Astrocyte of the spinal cord (primary cell): Measurements from ENCODE around the gene MMAB.
"Not testable (repeated sequence)": the region's sequence is repeated elsewhere in the genome, so short reads cannot be mapped to it uniquely, and the experiment has no call there.

Experiments
- DNase-seq: peaks from one replicate; pipeline ENCODE4 v3.0.0; 2011; ENCODE audit warnings: low read depth, low spot score
- H3K4me3 ChIP-seq: 2 replicates; pipeline ENCODE4 v1.5.1; 2011; ENCODE audit warnings: low read depth, mild to moderate bottlenecking, low read length, moderate library complexity
- CTCF ChIP-seq: IDR thresholded peaks from 2 replicates; pipeline ENCODE4 v1.5.1; 2012; ENCODE audit warnings: low read depth, mild to moderate bottlenecking, low read length, inconsistent platforms
- in situ Hi-C: cut with HindIII; loops from 2 replicates; pipeline ENCODE4 v1.10.0; 2017; ENCODE audit warnings: low sequenced_read_pairs

The MMAB gene

DNA sequence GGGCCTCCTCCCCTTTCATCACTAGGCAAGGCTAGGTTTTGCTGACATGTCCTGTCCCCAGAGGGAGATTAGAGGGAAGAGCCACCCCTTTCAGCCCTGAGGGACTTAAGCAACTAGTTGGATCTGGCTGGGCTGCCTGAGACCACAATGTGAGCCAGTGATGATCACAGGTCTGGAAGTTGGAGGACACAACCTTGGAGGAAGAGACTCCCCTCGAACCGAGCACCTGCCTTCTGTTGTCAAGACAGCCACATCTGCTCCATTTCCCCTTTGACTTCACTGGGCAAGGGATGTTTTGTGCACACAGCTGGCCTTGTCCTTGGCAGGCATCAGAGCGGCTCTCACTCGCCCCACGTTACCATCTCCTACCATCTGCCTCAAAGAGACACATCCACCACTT is 31.7 kb upstream of the MMAB start:
- in situ Hi-C loops, result no loop called here
- H3K4me3 ChIP-seq, result no peak overlapping the region
- DNase-seq, result no peak
- TF ChIP-seq CTCF, result no peak

- no peak for TF ChIP-seq CTCF
- in situ Hi-C loops, result no loop called here
- H3K4me3 ChIP-seq, result no peak overlapping the region
- DNase-seq, result no peak
Observed at GRCh38 chr12:109604132-109604585, 30.9 kb upstream of the MMAB start.

- DNase-seq, in situ Hi-C loops, H3K4me3 ChIP-seq: not testable (repeated sequence)
Observed at GRCh38 chr12:109602132-109602531, 28.8 kb upstream of the MMAB start.

- DNase-seq, result no peak
- no peak for TF ChIP-seq CTCF
- in situ Hi-C loops, result no loop called here
- H3K4me3 ChIP-seq, result no peak overlapping the region
Observed at GRCh38 chr12:109601557-109601956, 28.3 kb upstream of the MMAB start.

DNA sequence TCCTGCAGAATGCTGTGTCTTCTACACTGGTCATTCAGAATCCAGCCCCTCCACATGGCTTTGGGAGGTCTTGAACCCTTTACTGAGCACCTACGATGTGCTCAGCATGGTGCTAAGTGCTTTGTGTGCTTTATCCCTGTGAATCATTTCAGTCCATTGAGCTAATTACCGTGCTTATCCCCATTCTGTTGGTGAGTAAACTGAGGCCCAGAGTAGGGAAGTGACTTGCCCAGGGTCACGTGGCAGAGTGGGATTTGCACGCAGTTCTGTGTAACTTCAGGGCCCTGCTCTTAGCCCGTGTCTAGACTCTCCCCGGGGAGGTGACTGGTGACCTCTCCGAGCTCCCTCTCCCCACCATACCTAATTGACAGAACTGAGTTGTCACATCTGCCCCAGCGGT is 27.7 kb upstream of the MMAB start:
- in situ Hi-C loops, result no loop called here
- no peak for DNase-seq
- no peak overlapping the region for H3K4me3 ChIP-seq
- no peak for TF ChIP-seq CTCF

DNA sequence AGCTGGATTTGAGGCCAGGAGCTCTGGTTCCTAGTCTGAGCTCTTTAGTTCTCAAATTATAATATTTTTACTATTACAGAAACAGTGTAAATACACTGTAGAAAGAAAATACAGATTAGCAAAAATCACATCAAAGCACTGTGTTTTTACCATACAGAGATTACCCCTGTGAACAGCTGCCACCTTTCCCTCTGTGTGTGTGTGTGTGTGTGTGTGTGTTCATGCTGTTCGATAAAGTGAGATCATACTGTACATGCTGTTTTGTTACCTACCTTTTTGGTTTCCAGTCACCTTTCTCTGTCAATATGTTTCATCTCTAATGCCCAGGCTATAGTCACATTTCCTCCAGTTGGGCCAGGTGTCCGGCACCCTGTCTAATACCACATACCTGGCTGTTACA is 27.2 kb upstream of the MMAB start:
- no peak overlapping the region for H3K4me3 ChIP-seq
- no peak for DNase-seq
- no peak for TF ChIP-seq CTCF
- in situ Hi-C loops, result no loop called here

DNA sequence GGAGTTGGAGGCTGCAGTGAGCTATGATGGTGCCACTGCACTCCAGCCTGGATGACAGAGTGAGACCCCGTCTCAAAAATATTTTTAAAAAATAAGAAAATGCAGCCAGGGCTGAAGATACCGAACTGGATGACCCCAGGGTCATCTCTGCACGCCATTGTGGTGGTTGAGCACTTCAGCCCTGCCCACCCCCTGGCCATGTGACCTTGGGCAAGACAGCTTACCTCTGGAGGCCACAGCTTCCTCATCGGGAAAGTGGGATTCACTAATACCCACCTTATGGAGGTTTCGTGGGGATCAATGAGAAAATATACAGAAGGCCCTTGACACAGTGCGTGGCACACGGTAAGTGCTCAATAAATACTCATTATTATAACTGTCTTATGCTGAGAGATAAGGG is 25.8 kb upstream of the MMAB start:
- no peak for DNase-seq
- no peak overlapping the region for H3K4me3 ChIP-seq
- in situ Hi-C loops, result no loop called here
- no peak for TF ChIP-seq CTCF
